Measurements from ENCODE around the gene PARD3. TPM values are rescaled to one million over a fixed set of nuclear protein-coding genes. Genes with fewer than 3 reads are reported as not detected.

The PARD3 gene
- total and polyA plus RNA-seq, 2 donors (not counting 3 experiments of a cell fraction or from before 2014, with no cell fraction given), result 7.3 to 24.1 TPM

GRCh38 chr10:34759161-34759836 is 55.8 kb downstream of the PARD3 start:
- FAIRE-seq (no peak), DNase-seq (ENCODE audit: low read depth, low spot score) (no peak)
- Histone ChIP-seq H3K27ac (ENCODE audit: insufficient read depth, low read depth, low read length) (peak overlapping the region; percentile 71), H3K9me3 (replicated peaks; ENCODE audit: control insufficient read depth, insufficient read depth, low read length) (no peaks in the 10 kb centered on the region), H3K9ac (replicated peaks; ENCODE audit: extremely low read depth, insufficient read depth, low read length) (no peak overlapping the region), H3K27me3 (ENCODE audit: control insufficient read depth in 2 of 2, insufficient read depth in 2 of 2, low read length in 2 of 2) (no peaks in the 10 kb centered on the region), H3K4me1 (ENCODE audit: control insufficient read depth, extremely low read depth, insufficient read depth, low read length) (peaks cover 23% of the 10 kb centered on the region), H3K4me3 (replicated peaks in 1 of 3; ENCODE audit: insufficient read depth in 1 of 3, low read depth in 1 of 3, low read length in 3 of 3) (no peak overlapping the region), H3K79me2 (ENCODE audit: control insufficient read depth, insufficient read depth, low read length) (peaks cover 7% of the 10 kb centered on the region), H3K9me1 (replicated peaks; ENCODE audit: control insufficient read depth, extremely low read depth, insufficient read depth, low read length) (no peaks in the 10 kb centered on the region), H3K36me3 (ENCODE audit: control insufficient read depth in 2 of 2, extremely low read depth in 1 of 2, insufficient read depth in 2 of 2, low read length in 2 of 2) (no peaks in the 10 kb centered on the region), H3K4me2 (ENCODE audit: insufficient read depth, low read length) (peak overlapping the region; percentile 65), H4K20me1 (replicated peaks; ENCODE audit: control insufficient read depth, extremely low read depth, insufficient read depth, low read length) (peaks cover 3% of the 10 kb centered on the region), H2AFZ (ENCODE audit: low read depth, low read length) (no peak overlapping the region)
- no TSS peak for BruUV-seq (replicated peaks)
- CTCF ChIA-PET, result interaction anchor here (2.0 kb wide), 1 partner anchor 14 kb away, joined by 5 read pairs; no protein-coding TSS in a partner anchor
- intact Hi-C loops (cut with micrococcal nuclease) (no loop called here), dilution Hi-C loops (cut with MboI; ENCODE audit: extremely low pct_ligation_motif_present, low sequenced_read_pairs) (no loop called here)
- TF ChIP-seq POLR2A (IDR thresholded peaks at IDR 0.05; ENCODE audit: low read depth, low read length) (no peak), JUN (IDR thresholded peaks at IDR 0.05; ENCODE audit: borderline replicate concordance, insufficient read depth, insufficient read length, low read depth) (no peak), MYC (IDR thresholded peaks at IDR 0.05; ENCODE audit: low read depth, low read length) (no peak), CTCF (IDR thresholded peaks at IDR 0.05; ENCODE audit: extremely low read depth in 1 of 2, insufficient read depth in 1 of 2, low read depth in 1 of 2, low read length in 2 of 2) (no peak), MAX (IDR thresholded peaks at IDR 0.05; ENCODE audit: insufficient read depth, insufficient read length) (no peak), EZH2 (IDR thresholded peaks at IDR 0.05; ENCODE audit: borderline replicate concordance, low read depth, low read length, severe bottlenecking) (no peak), GATA2 (IDR thresholded peaks at IDR 0.05; ENCODE audit: insufficient read depth, insufficient read length, low read depth, low read length) (no peak), FOS (IDR thresholded peaks at IDR 0.05; ENCODE audit: borderline replicate concordance, insufficient read depth, low read length) (no peak), POLR2AphosphoS5 (IDR thresholded peaks at IDR 0.05; ENCODE audit: insufficient read depth, low read depth, low read length) (no peak)
- POLR2A ChIA-PET, result no interaction called here
